ENCODE data around the gene WDR77. TPM values are rescaled to one million over a fixed set of nuclear protein-coding genes. Genes with fewer than 3 reads are reported as not detected.

The WDR77 gene
- total RNA-seq, 1 experiment from 2014 or later: 54.2 TPM

DNA sequence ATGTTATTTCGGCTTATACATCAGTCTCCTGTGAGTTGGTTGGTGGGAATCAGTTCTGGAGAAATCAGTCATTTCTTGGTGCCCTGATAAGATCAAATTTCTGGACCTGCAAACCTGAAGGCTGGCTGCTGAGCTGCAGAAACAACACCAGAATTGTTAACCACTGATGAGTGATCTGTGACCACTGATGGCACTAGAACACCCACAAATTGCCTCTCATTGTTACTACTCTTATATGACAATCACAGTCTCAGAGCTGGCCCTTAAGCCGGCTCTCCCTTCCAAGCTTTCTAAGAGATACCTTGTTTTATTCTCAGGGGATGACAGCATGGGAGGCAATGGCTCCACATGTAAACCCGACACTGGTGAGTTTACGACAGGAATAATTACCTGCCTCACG is 26.6 kb upstream of the WDR77 start:
- H3K36me3 Mint-ChIP-seq (ENCODE audit: insufficient read depth, unreplicated experiment): no peaks in the 10 kb centered on the region
- H3K9me3 Mint-ChIP-seq (ENCODE audit: unreplicated experiment): no peaks in the 10 kb centered on the region
- intact Hi-C loops (cut with micrococcal nuclease): no loop called here
- no peaks in the 10 kb centered on the region for H3K27me3 Mint-ChIP-seq (ENCODE audit: insufficient read depth, unreplicated experiment)
- H3K4me1 Mint-ChIP-seq (ENCODE audit: insufficient read depth, unreplicated experiment): no peaks in the 10 kb centered on the region
- no peak for DNase-seq (ENCODE audit: unreplicated experiment)
- H3K4me3 Mint-ChIP-seq (ENCODE audit: unreplicated experiment): no peak overlapping the region
- BruUV-seq (replicated peaks): no TSS peak
- ChIA-PET CTCF (interaction anchor here (0.6 to 1.9 kb wide), 3 partner anchors 34 to 239 kb away, joined by 3 to 7 read pairs (median 3); no protein-coding TSS in a partner anchor), POLR2A (interaction anchor here (1.8 kb wide), 1 partner anchor 13 kb away, joined by 4 read pairs; no protein-coding TSS in a partner anchor)
- no peak overlapping the region for H3K27ac Mint-ChIP-seq (ENCODE audit: low read depth, unreplicated experiment)
- TF ChIP-seq, protein P1, sequence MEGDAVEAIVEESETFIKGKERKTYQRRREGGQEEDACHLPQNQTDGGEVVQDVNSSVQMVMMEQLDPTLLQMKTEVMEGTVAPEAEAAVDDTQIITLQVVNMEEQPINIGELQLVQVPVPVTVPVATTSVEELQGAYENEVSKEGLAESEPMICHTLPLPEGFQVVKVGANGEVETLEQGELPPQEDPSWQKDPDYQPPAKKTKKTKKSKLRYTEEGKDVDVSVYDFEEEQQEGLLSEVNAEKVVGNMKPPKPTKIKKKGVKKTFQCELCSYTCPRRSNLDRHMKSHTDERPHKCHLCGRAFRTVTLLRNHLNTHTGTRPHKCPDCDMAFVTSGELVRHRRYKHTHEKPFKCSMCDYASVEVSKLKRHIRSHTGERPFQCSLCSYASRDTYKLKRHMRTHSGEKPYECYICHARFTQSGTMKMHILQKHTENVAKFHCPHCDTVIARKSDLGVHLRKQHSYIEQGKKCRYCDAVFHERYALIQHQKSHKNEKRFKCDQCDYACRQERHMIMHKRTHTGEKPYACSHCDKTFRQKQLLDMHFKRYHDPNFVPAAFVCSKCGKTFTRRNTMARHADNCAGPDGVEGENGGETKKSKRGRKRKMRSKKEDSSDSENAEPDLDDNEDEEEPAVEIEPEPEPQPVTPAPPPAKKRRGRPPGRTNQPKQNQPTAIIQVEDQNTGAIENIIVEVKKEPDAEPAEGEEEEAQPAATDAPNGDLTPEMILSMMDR (IDR thresholded peaks at IDR 0.05; ENCODE audit: unreplicated experiment): no peak

GRCh38 chr1:111474521-111474920 is 25.5 kb upstream of the WDR77 start:
- intact Hi-C loops (cut with micrococcal nuclease): no loop called here
- TF ChIP-seq, protein P1 (IDR thresholded peaks at IDR 0.05; ENCODE audit: unreplicated experiment): no peak
- no TSS peak for BruUV-seq (replicated peaks)
- H3K4me1 Mint-ChIP-seq (ENCODE audit: insufficient read depth, unreplicated experiment): no peaks in the 10 kb centered on the region
- DNase-seq (ENCODE audit: unreplicated experiment): no peak
- H3K27me3 Mint-ChIP-seq (ENCODE audit: insufficient read depth, unreplicated experiment): no peaks in the 10 kb centered on the region
- no peaks in the 10 kb centered on the region for H3K36me3 Mint-ChIP-seq (ENCODE audit: insufficient read depth, unreplicated experiment)
- H3K4me3 Mint-ChIP-seq (ENCODE audit: unreplicated experiment): no peak overlapping the region
- H3K9me3 Mint-ChIP-seq (ENCODE audit: unreplicated experiment): no peaks in the 10 kb centered on the region
- H3K27ac Mint-ChIP-seq (ENCODE audit: low read depth, unreplicated experiment): no peak overlapping the region
- ChIA-PET POLR2A (no interaction called here), CTCF (interaction anchor here (0.6 to 1.0 kb wide), 3 partner anchors 33 to 281 kb away, joined by 3 to 4 read pairs (median 3); no protein-coding TSS in a partner anchor)

- DNase-seq (ENCODE audit: unreplicated experiment): no peak
- no peaks in the 10 kb centered on the region for H3K9me3 Mint-ChIP-seq (ENCODE audit: unreplicated experiment)
- CTCF ChIA-PET: interaction anchor here (1.0 kb wide), 1 partner anchor 281 kb away, joined by 3 read pairs; no protein-coding TSS in a partner anchor
- H3K27ac Mint-ChIP-seq (ENCODE audit: low read depth, unreplicated experiment): no peak overlapping the region
- H3K27me3 Mint-ChIP-seq (ENCODE audit: insufficient read depth, unreplicated experiment): no peaks in the 10 kb centered on the region
- intact Hi-C loops (cut with micrococcal nuclease): no loop called here
- H3K4me3 Mint-ChIP-seq (ENCODE audit: unreplicated experiment): no peak overlapping the region
- POLR2A ChIA-PET: no interaction called here
- BruUV-seq (replicated peaks): no TSS peak
- no peaks in the 10 kb centered on the region for H3K4me1 Mint-ChIP-seq (ENCODE audit: insufficient read depth, unreplicated experiment)
- TF ChIP-seq, protein P1 (IDR thresholded peaks at IDR 0.05; ENCODE audit: unreplicated experiment): no peak
- H3K36me3 Mint-ChIP-seq (ENCODE audit: insufficient read depth, unreplicated experiment): no peaks in the 10 kb centered on the region
Observed at GRCh38 chr1:111474106-111474505, 25.1 kb upstream of the WDR77 start.

GRCh38 chr1:111471538-111471937 is 22.5 kb upstream of the WDR77 start:
- H3K27ac Mint-ChIP-seq (ENCODE audit: low read depth, unreplicated experiment): no peak overlapping the region
- H3K4me1 Mint-ChIP-seq (ENCODE audit: insufficient read depth, unreplicated experiment): no peaks in the 10 kb centered on the region
- no TSS peak for BruUV-seq (replicated peaks)
- no peaks in the 10 kb centered on the region for H3K36me3 Mint-ChIP-seq (ENCODE audit: insufficient read depth, unreplicated experiment)
- no peaks in the 10 kb centered on the region for H3K9me3 Mint-ChIP-seq (ENCODE audit: unreplicated experiment)
- ChIA-PET POLR2A (no interaction called here), CTCF (interaction anchor here (0.7 to 2.2 kb wide), 3 partner anchors 21 to 1460 kb away, joined by 3 to 6 read pairs (median 4); no protein-coding TSS in a partner anchor)
- intact Hi-C loops (cut with micrococcal nuclease): no loop called here
- H3K27me3 Mint-ChIP-seq (ENCODE audit: insufficient read depth, unreplicated experiment): no peaks in the 10 kb centered on the region
- TF ChIP-seq, protein P1 (IDR thresholded peaks at IDR 0.05; ENCODE audit: unreplicated experiment): no peak
- no peak for DNase-seq (ENCODE audit: unreplicated experiment)
- H3K4me3 Mint-ChIP-seq (ENCODE audit: unreplicated experiment): no peak overlapping the region
